ENCODE data around the gene GARS1.

GARS1 gene, protein sequence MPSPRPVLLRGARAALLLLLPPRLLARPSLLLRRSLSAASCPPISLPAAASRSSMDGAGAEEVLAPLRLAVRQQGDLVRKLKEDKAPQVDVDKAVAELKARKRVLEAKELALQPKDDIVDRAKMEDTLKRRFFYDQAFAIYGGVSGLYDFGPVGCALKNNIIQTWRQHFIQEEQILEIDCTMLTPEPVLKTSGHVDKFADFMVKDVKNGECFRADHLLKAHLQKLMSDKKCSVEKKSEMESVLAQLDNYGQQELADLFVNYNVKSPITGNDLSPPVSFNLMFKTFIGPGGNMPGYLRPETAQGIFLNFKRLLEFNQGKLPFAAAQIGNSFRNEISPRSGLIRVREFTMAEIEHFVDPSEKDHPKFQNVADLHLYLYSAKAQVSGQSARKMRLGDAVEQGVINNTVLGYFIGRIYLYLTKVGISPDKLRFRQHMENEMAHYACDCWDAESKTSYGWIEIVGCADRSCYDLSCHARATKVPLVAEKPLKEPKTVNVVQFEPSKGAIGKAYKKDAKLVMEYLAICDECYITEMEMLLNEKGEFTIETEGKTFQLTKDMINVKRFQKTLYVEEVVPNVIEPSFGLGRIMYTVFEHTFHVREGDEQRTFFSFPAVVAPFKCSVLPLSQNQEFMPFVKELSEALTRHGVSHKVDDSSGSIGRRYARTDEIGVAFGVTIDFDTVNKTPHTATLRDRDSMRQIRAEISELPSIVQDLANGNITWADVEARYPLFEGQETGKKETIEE

DNA sequence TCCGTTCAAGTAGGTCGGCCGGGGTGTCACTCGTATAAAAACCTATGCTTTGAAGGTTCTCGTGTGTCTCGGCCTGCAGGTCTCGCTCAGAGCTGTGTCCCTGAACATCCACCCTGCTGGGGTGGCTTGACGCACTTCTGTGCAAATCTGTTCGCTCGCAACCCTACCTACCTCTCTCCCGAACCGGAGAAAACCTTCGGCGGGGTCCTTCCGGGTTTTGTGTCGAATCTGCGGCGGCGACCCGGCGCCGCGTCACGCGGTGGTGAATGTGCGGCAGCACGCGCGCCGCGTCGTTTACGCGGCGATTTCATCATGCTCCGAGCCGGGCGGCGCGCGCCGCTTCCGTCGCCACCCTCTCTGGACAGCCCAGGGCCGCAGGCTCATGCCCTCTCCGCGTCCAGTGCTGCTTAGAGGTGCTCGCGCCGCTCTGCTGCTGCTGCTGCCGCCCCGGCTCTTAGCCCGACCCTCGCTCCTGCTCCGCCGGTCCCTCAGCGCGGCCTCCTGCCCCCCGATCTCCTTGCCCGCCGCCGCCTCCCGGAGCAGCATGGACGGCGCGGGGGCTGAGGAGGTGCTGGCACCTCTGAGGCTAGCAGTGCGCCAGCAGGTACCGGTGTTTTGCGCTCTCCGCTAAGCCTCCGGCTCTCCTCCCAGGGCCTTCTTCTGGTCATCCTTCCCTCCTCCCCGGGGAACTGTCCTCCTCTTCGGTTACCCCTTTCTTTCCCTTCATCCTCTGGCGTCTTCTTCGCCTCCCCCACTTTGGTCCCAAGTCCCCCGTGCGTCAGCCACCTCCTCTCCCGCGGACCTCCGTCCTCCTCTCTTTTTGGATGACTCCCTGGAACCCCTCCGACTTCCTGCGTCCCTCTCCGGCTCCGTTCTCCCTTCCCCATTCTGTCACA lies at the start of gene GARS1:
TSS of gene GARS1 (plus strand) at position 339 of the 896 bp plus-strand sequence. CDS start at position 383, 44 bp downstream.
- H3K4me1 Mint-ChIP-seq (ENCODE audit: low read depth), result peaks cover 45% of the 10 kb centered on the region
- peaks cover 29% of the 10 kb centered on the region for H3K36me3 Mint-ChIP-seq (ENCODE audit: low read depth)
- no peaks in the 10 kb centered on the region for H3K27me3 Mint-ChIP-seq
- peak within 1 kb of the TSS; percentile 98 for H3K4me3 Mint-ChIP-seq
- intact Hi-C loops (cut with micrococcal nuclease), result loop anchor here (2.0 kb wide), 1 partner anchor 44 kb away; no protein-coding TSS in a partner anchor
- peak within 1 kb of the TSS; percentile 95 for H3K27ac Mint-ChIP-seq
- H3K9me3 Mint-ChIP-seq, result no peaks in the 10 kb centered on the region

DNA sequence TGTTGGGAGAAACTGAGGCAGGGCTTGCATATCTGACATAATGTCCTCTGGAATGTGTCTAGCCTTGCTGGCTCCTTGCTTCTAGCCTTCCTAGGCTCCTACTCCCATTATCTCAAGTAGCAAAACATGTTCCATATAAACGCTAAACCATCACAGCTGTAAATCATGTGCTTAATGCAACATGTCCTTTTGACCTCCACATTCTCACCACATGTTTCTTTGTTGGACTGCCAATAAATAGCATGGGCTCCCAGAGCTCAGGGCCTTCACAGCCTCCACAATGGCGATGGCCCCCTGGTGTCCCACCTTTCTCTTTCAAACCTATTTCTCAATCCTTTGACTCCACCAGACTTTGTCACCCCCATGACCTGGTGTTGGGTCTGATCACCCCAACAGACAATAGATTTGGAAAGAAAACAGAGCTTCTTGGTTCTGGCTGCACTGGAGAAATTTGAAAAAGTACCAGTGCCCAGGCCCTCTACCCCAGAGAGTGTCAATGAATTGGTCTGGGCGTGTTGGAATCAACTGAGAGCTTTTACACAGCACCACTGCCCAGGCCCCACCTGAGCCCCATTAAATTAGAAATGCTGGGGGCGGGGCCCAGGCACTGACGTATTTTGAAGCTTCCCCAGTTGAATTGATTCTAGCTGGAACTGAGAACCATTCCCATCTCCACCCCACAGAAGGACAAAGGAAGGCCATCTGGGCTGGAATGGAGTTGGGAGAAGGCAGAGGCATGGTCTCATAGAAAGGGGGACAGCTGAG lies 48.7 kb upstream of the GARS1 start:
- Mint-ChIP-seq H3K4me3 (no peak overlapping the region), H3K27ac (no peak overlapping the region), H3K36me3 (ENCODE audit: low read depth) (peaks cover 64% of the 10 kb centered on the region), H3K9me3 (no peaks in the 10 kb centered on the region), H3K4me1 (ENCODE audit: low read depth) (peaks cover 21% of the 10 kb centered on the region), H3K27me3 (no peaks in the 10 kb centered on the region)
- intact Hi-C loops (cut with micrococcal nuclease), result no loop called here

DNA sequence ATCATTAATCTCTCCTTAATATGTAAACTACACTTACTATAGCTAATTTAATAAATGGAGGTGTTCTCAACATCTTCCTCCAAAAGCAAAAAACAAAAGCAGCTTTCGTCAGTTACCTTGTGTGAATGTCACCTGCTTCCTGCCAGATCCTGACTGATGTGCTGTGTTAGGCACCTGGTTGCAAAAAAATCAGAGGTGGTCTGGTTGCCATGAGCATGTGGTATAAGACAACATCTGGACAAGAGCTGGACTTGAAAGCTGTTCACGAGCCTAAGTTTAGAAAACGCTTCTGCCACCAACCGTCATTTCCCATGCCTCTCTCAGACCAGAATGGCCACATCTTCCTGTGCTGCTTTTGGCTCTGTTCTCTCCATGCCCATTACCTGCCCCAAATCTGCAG lies 48.1 kb upstream of the GARS1 start:
- Mint-ChIP-seq H3K27me3 (no peaks in the 10 kb centered on the region), H3K4me3 (no peak overlapping the region), H3K27ac (no peak overlapping the region), H3K9me3 (no peaks in the 10 kb centered on the region), H3K36me3 (ENCODE audit: low read depth) (peaks cover 61% of the 10 kb centered on the region), H3K4me1 (ENCODE audit: low read depth) (peaks cover 27% of the 10 kb centered on the region)
- intact Hi-C loops (cut with micrococcal nuclease), result no loop called here

DNA sequence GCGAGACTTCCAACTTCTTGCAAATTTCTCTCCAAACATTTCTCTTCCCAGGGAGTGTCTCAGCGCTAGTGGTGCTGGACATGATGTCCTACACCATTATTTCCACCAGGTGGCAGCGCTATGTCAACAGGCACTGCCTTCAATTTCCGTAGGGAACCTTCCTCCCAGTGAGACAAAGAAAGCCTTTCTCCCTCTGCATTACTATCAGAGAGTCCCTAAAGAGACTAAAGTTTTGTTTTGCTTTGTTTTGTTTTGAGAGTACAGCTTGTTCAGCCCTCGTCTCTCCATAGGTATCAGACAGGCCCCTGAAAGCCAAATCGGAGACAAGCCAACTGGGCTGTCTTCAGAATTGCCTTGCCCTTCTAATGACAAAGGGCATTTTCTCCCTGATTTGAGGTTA lies 45.8 kb upstream of the GARS1 start:
- intact Hi-C loops (cut with micrococcal nuclease), result loop anchor here (1.0 kb wide), 1 partner anchor 15 kb away; no protein-coding TSS in a partner anchor
- Mint-ChIP-seq H3K36me3 (ENCODE audit: low read depth) (peaks cover 61% of the 10 kb centered on the region), H3K4me3 (no peak overlapping the region), H3K9me3 (no peaks in the 10 kb centered on the region), H3K4me1 (ENCODE audit: low read depth) (peaks cover 34% of the 10 kb centered on the region), H3K27ac (peak overlapping the region; percentile 62), H3K27me3 (no peaks in the 10 kb centered on the region)

DNA sequence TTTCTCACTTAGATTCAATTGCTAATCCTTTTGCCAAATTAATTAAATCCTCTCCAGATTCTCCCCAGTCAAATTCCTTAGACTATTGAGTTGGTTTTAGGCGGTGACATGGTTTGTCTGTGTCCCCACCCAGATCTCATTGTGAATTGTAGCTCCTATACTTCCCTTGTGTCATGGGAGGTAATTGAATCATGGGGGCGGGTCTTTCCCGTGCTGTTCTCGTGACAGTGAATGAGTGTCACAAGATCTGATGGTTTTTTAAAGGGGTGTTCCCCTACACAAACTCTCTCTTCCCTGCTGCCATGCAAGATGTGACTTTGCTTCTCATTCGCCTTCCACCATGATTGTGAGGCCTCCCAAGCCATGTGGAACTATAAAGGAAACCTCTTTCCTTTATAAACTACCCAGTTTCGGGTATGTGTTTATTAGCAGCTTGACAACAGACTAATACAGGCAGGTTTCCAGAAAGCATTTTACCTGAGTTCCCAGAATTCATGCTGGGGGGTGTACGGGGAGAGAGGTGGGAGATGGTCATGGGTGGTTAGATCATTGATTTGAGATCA lies 44.7 kb upstream of the GARS1 start:
- peaks cover 39% of the 10 kb centered on the region for H3K4me1 Mint-ChIP-seq (ENCODE audit: low read depth)
- intact Hi-C loops (cut with micrococcal nuclease), result loop anchor here (2.0 kb wide), 1 partner anchor 45 kb away; the partner anchor contains the start of gene GARS1
- no peaks in the 10 kb centered on the region for H3K27me3 Mint-ChIP-seq
- no peaks in the 10 kb centered on the region for H3K9me3 Mint-ChIP-seq
- peak overlapping the region; percentile 18 for H3K4me3 Mint-ChIP-seq
- peak overlapping the region; percentile 91 for H3K27ac Mint-ChIP-seq
- H3K36me3 Mint-ChIP-seq (ENCODE audit: low read depth), result peaks cover 50% of the 10 kb centered on the region

DNA sequence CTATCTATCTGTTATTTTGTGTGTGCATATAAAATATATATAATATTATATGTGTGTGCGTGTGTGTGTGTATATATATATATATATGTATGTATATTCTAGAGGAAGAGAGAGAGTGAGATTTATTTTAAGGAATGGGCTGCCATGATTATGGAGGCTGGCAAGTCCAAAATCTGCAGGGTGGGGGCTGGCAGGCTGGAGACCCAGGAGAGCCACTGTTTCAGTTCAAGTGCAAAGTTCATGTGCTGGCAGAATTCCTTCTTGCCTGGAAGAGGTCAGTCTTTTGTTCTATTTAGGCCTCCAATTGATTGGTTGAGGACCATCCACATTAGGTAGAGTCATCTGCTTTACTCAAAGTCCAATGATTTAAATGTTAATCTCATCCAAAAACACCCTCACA lies 42.3 kb upstream of the GARS1 start:
- H3K9me3 Mint-ChIP-seq, result no peaks in the 10 kb centered on the region
- H3K4me3 Mint-ChIP-seq, result no peak overlapping the region
- H3K27ac Mint-ChIP-seq, result peak overlapping the region; percentile 91
- H3K36me3 Mint-ChIP-seq (ENCODE audit: low read depth), result peaks cover 30% of the 10 kb centered on the region
- no peaks in the 10 kb centered on the region for H3K27me3 Mint-ChIP-seq
- intact Hi-C loops (cut with micrococcal nuclease), result no loop called here
- peaks cover 39% of the 10 kb centered on the region for H3K4me1 Mint-ChIP-seq (ENCODE audit: low read depth)

DNA sequence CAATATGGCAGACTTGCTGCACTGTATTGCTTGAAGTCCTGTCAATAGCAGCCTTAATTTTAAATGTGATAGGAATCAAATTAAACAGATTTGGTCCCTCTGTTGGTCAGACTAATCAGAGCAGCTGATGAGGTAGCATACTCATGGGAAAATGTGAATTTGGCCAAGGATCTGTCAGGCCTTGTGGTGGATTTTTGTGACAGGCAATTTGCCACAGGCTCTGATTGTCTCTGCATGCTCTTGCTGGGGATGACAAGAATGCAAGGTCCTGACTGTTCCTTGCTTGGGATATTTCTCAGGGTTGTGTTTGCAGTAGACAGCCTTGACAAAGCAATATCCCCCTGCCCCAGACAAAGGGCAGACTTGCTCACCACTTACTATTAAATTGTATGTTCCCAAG lies 41.5 kb upstream of the GARS1 start:
- Mint-ChIP-seq H3K27me3 (no peaks in the 10 kb centered on the region), H3K4me1 (ENCODE audit: low read depth) (peaks cover 39% of the 10 kb centered on the region), H3K4me3 (no peak overlapping the region), H3K36me3 (ENCODE audit: low read depth) (peaks cover 30% of the 10 kb centered on the region), H3K27ac (no peak overlapping the region), H3K9me3 (no peaks in the 10 kb centered on the region)
- intact Hi-C loops (cut with micrococcal nuclease), result no loop called here

DNA sequence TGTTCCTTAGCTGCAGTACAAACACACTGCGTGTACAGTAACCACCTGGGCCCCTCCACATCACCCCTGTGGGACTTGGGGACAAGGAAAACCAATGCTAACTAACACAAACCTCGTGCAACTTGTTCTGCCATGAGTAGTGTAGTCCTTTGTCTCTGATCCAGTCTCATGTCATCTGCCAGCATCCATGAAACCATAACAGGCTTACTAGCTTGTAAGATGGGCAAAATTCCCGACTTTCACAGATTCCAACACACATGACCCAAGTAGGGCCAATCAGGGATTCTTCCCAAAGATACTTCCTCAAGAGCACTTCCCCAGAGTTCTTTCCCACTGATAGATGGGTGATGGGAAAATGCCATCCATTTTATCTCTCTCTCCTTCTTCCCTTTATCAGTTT lies 41.1 kb upstream of the GARS1 start:
- no peaks in the 10 kb centered on the region for H3K9me3 Mint-ChIP-seq
- intact Hi-C loops (cut with micrococcal nuclease), result no loop called here
- H3K36me3 Mint-ChIP-seq (ENCODE audit: low read depth), result peaks cover 28% of the 10 kb centered on the region
- no peak overlapping the region for H3K4me3 Mint-ChIP-seq
- H3K27me3 Mint-ChIP-seq, result no peaks in the 10 kb centered on the region
- peaks cover 39% of the 10 kb centered on the region for H3K4me1 Mint-ChIP-seq (ENCODE audit: low read depth)
- no peak overlapping the region for H3K27ac Mint-ChIP-seq

DNA sequence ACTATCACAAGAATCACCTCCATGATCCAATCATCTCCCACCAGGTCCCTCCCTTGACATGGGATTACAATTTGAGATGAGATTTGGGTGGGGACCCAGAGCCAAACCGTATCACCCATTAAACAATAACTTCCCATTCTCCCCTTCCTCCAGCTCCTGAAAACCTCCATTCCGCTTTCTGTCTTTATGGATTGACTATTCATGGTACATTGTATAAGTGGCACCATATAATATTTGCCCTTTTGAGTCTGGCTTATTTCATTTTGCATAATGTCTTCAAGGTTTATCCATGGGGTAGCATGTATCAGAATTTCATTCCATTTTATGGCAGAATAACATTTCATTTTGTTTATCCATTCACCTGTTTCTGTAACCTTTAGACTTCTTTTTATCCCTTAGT lies 39.2 kb upstream of the GARS1 start:
- Mint-ChIP-seq H3K27ac (no peak overlapping the region), H3K4me1 (ENCODE audit: low read depth) (peaks cover 22% of the 10 kb centered on the region), H3K36me3 (ENCODE audit: low read depth) (peaks cover 9% of the 10 kb centered on the region), H3K4me3 (no peak overlapping the region), H3K27me3 (no peaks in the 10 kb centered on the region), H3K9me3 (no peaks in the 10 kb centered on the region)
- intact Hi-C loops (cut with micrococcal nuclease), result no loop called here

DNA sequence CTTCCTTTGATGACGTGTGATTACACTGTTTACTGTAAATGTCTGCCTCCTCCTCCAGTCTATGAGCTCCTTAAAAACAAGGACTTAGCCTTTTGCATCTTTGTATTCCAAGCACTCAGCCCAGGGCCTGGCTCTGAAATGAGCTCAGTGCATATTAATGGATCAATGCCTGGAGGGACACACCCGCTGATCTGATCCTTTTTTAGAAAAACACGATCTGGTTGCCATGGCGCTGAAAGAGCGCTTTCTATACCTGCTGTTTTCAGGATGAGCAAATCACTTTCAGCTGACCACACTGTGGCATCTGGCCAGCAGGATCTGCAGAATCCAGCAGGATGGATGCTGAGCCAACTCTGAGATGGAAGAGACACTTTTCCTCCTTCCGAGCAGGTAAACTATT lies 37.8 kb upstream of the GARS1 start:
- no peaks in the 10 kb centered on the region for H3K27me3 Mint-ChIP-seq
- H3K9me3 Mint-ChIP-seq, result no peaks in the 10 kb centered on the region
- intact Hi-C loops (cut with micrococcal nuclease), result no loop called here
- peaks cover 8% of the 10 kb centered on the region for H3K36me3 Mint-ChIP-seq (ENCODE audit: low read depth)
- H3K27ac Mint-ChIP-seq, result no peak overlapping the region
- H3K4me1 Mint-ChIP-seq (ENCODE audit: low read depth), result peaks cover 10% of the 10 kb centered on the region
- H3K4me3 Mint-ChIP-seq, result no peak overlapping the region

DNA sequence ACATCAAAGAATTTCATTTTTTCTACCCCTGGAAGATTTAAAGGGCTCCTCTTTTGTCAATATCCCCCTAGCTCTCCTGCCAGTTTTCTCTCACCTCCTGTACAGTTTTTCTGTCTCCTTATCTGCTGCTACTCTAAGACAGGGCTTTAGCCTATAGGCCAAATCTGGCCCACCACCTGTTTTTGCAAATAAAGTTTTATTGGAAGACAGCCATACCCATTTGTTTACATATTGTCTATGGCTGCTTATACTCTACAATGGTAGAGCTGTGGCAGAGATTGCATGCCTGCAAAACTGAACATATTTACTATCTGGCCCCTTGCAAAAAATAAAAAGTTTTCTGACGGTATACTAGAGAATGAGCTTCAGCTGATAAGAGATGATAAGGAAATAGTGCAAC lies 37.4 kb upstream of the GARS1 start:
- Mint-ChIP-seq H3K27me3 (no peaks in the 10 kb centered on the region), H3K27ac (no peak overlapping the region), H3K4me3 (no peak overlapping the region), H3K4me1 (ENCODE audit: low read depth) (peaks cover 6% of the 10 kb centered on the region), H3K9me3 (no peaks in the 10 kb centered on the region), H3K36me3 (ENCODE audit: low read depth) (peaks cover 4% of the 10 kb centered on the region)
- intact Hi-C loops (cut with micrococcal nuclease), result no loop called here

DNA sequence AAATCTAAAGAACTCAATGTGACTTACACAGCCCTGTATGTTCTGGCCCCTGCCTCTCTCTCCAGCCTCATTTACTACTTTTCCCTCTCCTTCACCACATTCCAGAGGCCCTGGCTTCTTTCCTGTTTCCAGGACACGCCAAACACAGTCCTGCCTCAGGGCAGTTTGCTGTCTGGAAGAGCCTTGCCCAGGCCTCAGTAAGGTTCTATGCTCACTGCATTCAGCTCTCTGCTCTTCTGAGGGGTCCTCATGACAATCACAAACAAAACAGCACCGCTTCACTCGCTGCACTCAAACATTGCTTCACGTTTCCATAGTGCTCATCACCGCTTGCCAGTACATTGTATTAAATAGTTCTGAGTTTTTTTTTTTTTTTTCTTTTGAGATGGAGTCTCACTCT lies 35.1 kb upstream of the GARS1 start:
- H3K27ac Mint-ChIP-seq, result no peak overlapping the region
- H3K4me3 Mint-ChIP-seq, result no peak overlapping the region
- intact Hi-C loops (cut with micrococcal nuclease), result loop anchor here (5.0 kb wide), 1 partner anchor 397 kb away; no protein-coding TSS in a partner anchor
- H3K27me3 Mint-ChIP-seq, result no peaks in the 10 kb centered on the region
- no peaks in the 10 kb centered on the region for H3K36me3 Mint-ChIP-seq (ENCODE audit: low read depth)
- no peaks in the 10 kb centered on the region for H3K9me3 Mint-ChIP-seq
- peaks cover 10% of the 10 kb centered on the region for H3K4me1 Mint-ChIP-seq (ENCODE audit: low read depth)

DNA sequence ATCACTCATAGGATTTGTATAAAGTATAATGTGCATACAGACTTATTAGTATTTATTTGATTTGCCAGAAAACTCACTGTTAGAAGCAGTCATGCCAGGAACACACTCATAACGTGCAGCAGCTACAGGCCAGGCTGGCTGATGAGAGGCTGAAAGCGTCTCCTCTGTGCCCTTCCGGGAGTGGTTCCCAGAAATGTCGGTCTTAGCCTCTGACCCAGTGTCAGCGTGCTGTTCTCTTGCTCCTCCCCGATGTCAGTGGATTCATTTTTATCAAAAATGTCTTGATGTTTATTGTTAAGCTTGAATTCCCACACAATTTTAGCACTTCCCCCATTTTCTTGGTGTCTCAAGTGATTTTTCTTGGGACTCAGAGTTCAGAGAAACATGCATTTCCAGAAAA lies 33.3 kb upstream of the GARS1 start:
- Mint-ChIP-seq H3K27me3 (no peaks in the 10 kb centered on the region), H3K9me3 (no peaks in the 10 kb centered on the region), H3K4me1 (ENCODE audit: low read depth) (peaks cover 9% of the 10 kb centered on the region), H3K4me3 (no peak overlapping the region), H3K36me3 (ENCODE audit: low read depth) (no peaks in the 10 kb centered on the region), H3K27ac (no peak overlapping the region)
- intact Hi-C loops (cut with micrococcal nuclease), result loop anchor here (5.0 kb wide), 1 partner anchor 399 kb away; no protein-coding TSS in a partner anchor

Data from dendritic cell treated with granulocyte-macrophage colony-stimulating factor and Interleukin-4, amounts not matched to agents 40 ng/mL and 50 ng/mL, for 4 days (primary cell).